Measurements from ENCODE around the gene CAPZA2.
"Not testable (repeated sequence)": the region's sequence is repeated elsewhere in the genome, so short reads cannot be mapped to it uniquely, and the experiment has no call there.

CAPZA2 gene

GRCh38 chr7:116955801-116956476, 93.6 kb downstream of the CAPZA2 start:
- no peak for DNase-seq

DNA sequence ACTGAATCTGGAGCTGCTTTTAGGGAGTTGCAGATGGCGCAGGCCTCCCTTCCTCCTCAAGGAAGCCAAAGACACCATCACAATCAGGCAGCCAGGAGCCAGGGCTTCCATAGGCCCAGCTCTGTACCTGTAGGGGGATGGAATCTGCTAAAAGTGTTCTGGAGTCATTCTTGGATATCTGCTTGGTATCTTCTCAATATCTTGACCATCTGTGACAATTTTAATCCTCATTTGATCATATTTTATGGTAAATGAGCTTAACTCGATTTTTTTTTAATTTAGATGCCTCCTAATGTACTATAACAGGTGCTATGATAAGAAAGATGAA, 94.1 kb downstream of the CAPZA2 start:
- DNase-seq, result no peak

GRCh38 chr7:116957874-116958273, 95.5 kb downstream of the CAPZA2 start:
- DNase-seq, result no peak

DNA sequence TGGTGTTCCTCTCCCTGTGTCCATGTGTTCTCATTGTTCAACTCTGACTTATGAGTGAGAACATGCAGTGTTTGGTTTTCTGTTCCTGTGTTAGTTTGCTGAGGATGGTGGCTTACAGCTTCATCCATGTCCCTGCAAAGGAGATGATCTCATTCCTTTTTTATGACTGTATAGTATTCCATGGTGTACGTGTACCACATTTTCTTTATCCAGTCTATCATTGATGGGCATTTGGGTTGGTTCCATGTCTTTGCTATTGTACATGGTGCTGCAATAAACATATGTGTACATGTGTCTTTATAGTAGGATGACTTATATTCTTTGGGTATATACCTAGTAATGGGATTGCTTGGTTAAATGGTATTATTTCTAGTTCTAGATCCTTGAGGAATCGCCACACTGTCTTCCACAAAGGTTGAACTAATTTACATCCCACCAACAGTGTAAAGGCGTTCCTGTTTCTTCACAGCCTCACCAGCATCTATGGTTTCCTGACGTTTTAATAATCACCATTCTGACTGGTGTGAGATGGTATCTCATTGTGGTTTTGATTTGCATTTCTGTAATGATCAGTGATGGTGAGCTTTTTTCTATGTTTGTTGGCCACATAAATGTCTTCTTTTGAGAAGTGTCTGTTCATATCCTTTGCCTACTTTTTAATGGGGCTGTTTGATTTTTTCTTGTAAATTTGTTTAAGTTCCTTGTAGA, 99.7 kb downstream of the CAPZA2 start:
- DNase-seq, result not testable (repeated sequence)

DNA sequence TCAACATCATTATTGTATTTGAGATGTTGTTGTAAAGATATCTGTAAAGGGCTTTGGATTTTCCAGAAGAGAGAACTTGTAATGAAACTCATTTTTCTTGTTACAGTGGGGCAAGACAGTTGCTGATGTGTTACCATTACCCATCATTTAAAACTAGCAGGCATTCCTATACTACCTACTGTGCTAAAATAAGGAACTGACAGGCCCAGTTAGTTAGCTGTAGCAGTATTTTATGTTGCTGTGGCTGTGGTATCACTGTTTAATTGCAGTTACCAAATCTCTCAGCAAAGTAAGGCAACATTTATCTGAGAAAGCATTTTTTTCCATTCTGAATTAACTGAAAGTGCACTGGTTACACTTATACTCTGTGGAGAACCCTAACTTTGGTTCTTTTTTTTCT, 100.8 kb downstream of the CAPZA2 start:
- DNase-seq, result no peak

- DNase-seq, result no peak
These were observed 104.2 kb downstream of the CAPZA2 start for GRCh38 chr7:116966601-116967000.

DNA sequence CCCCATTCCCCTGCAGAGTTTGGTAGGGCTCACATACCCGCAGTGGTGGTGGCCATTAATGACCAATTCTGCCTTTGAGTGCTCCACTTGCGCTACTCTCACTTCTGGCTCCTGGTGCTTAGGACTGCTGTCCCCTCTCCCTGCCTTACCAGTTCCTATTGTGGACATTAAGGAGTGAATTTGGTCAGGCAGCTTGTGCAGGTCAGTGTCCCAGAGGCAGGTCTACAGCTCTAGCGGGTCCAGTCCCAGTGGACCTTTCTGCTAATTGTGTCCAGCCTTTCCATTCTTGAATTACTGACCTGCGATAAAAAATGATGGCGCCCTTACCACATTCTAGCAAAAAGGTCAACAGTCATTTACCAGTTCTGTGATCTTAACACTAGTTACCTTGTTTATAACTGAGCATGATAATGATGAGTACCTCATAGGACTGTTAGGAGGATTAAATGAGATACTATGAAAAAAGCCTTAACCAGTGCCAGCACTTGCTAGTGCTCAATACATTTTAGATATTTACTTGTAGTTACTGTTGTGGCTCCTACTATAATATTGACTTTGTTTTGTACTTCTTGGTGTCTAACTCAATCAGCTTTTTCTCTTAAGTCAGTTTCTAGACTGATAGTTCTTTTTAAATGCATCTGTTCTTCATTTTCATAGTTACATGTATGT, 105.0 kb downstream of the CAPZA2 start:
- no peak for DNase-seq

DNA sequence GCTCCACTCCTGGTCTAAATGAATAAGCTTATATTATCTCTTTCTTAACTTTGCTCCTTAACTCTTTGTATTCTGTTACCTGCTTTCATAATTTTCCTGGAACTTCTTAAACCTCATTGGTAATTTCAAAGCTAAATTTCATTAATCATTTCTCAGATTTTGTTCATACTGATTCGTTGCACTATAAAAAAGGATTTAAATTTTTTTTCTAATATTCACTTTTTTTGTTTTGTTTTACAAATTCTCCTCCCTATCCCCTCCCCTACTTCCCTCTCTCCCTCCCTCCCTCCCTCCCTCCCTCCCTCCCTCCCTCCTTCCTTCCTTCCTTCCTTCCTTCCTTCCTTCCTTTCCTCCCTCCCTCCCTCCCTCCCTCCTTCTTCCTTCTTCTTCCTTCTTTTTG, 105.6 kb downstream of the CAPZA2 start:
- no peak for DNase-seq

DNA sequence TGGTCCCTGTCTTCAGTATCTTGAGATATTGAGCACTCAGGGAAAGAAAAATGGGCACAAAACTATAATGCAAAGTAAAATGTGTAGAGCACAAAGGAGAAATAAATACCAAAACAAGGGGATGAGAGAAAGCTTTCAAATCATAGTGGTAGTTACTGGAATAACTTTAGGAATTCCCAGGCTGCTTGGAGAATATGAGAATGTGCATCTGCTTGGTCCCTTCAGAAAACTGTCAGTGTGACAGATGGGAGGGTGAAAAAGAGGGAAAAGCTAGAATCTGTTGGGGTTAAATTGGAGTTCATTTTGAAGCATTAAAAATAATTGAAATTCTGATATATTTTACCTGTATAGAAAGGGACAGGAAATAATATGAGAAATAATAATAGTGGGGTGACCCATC, 106.2 kb downstream of the CAPZA2 start:
- DNase-seq, result no peak

DNA sequence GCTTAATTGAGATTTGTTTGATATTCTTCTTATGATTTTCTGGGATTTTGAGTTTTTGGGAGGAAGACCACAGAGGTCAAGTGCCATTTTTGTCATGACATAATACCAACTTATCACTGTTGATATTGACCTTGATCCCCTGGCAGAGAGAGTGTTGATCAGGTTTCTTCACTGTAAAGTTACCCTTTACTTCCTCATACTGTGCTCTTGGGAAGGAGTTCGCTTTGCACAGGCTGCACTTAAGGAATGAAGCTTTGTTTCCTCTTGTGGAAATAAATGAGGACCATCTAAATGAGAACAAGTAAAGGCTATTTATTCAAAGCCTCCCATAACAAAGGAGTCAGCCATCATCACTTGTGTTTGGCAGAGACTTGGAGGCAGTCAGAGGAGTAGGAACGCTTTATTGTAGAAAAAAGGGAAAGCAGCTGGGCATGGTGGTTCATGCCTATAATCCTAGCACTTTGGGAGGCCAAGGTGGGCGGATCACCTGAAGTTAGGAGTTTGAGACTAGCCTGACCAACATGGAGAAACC, 107.0 kb downstream of the CAPZA2 start:
- DNase-seq, result no peak

DNA sequence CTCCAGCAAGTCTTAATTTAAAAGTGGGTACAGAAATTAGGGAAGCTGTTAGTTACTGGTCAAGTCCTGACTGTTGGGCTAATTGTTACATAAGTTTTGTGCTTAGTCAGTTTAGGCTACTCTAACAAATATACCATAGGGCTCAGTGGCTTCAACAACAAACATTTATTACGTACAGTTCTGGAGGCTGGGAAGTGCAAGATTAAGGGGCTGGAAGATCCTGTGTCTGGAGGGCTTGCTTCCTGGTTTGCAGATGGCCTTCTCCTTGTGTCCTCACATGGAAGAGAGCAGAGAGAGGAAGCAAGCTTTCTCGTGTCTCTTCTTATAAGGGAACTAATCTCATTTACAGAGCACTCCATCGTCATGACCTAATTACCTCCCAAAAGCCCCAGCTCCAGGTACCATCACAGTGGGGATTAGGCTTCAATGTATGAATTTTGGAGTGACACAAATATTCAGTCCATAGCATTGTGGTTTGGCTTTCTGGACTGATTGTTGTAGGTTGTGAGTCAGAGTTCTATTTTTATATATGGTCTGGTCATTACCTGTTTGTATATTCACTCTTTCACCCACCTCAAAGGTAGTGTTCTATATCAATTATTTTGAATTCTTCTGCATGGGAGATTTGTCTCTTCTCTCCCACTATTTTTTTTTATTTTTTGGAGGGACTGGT, 108.0 kb downstream of the CAPZA2 start:
- no peak for DNase-seq

GRCh38 chr7:116971153-116971552, 108.8 kb downstream of the CAPZA2 start:
- DNase-seq, result not testable (repeated sequence)

Measured in stimulated activated CD4-positive, alpha-beta T cell treated with anti-CD3 and anti-CD28 coated beads, Interleukin-4, amount 100 ng/mL, for 1 hour (primary cell).